Smooth muscle cell of the umbilical artery (primary cell): ENCODE data around the gene EVC. TPM values are rescaled to one million over a fixed set of nuclear protein-coding genes. Genes with fewer than 3 reads are reported as not detected.

ENCODE experiments used
- total RNA-seq: library from RNA; depleted of rRNA; stranded (reverse); fragments of >200 nt; gene quantifications from 2 replicates; pipeline ENCODE4 v1.2.3, GENCODE V29; 2014

The EVC gene
- 53.4 and 87.2 TPM in 2 replicates for total RNA-seq

DNA sequence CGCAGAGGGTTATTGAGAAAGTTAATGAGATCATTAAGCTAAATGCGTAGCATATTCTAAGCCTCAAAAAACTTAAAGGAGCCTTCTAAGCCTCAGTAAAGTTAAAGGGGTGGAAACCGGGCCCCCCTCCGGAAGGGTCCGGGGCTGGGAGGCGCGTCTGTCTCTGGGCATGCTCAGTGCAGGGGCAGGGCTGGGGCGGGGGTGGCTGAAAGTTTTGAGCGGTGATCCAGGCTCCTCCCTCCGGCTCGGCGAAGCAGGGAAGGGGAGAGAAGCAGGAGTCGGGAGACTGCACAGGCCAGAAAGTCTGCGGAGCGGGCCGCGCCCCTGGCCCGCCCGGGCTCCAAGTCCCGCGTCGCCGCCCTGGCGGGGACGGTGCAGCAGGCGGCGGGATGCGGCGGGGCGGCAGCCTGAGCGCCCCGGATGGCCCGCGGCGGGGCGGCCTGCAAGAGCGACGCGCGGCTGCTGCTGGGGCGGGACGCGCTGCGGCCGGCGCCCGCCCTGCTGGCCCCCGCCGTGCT is at the start of gene EVC:
TSS of gene EVC (plus strand) at position 241 of the 518 bp plus-strand sequence. CDS start at position 421, 180 bp downstream.

DNA sequence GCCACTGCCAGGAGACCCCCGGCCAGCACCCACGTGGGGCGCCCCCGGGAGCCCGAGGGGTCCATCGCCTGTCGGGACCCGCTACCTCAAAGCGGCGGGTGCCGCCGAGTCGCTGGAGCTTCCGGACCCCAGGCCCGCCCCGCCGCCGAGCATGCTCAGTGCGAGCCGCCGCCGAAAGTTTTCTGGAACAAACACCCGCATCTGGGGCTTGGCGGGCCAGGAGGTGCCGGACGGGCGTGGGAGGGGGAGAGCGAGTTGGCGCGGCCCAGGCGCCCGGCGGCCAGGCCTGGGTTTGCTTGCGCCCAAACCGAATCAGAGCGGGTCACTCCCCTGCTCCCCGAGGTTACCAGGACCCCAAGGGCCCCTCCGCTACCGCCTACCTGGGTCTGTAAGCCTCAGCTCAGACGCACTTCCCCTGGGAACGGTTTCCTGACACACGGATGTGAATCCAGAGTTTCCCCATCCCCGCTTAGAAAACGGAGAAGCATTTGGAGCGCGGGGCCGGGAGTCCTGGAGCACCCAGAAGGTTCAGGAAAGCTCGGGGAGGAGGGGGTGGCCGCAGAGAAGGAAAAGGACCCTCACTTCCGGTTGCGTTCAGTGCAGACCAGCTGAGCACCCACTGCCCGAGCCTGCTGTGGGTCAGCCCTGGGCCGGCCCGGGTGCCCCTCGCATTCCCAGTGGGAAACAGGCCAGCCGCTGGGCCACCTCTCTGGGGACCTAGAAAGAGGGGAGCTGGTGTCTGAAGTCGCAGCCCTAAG is 2.4 kb upstream of the EVC start, which contains the start of gene EVC2:
TSS of gene EVC2 (minus strand) at position 111 of the 758 bp plus-strand sequence. CDS start at position 65, 46 bp downstream.

Other genes with a start within 250 kb of the EVC start
- gene EVC2, start 2.6 kb upstream of the EVC start, total RNA-seq = 8.6 and 11.5 TPM in 2 replicates
- gene CRMP1, start 181.9 kb downstream of the EVC start, total RNA-seq = 0.30 and 5.5 TPM in 2 replicates